H1 (cell line): ENCODE data around the gene PDGFA. TPM values are rescaled to one million over a fixed set of nuclear protein-coding genes. Genes with fewer than 3 reads are reported as not detected.

Experiments
- CTCF ChIA-PET: fragments of 300-600 bp; sonication (Branson Sonifier 250); formaldehyde crosslinking; loops from one replicate; lab custom pipeline; 2021; ENCODE audit not compliant: partially characterized antibody; lab: Charles Lee
- POLR2A ChIA-PET: fragments of 300-600 bp; sonication (Branson Sonifier 250); formaldehyde crosslinking; loops from one replicate; lab custom pipeline; 2021; ENCODE audit warnings: inconsistent platforms; ENCODE audit not compliant: partially characterized antibody; lab: Charles Lee
- DNase-seq, 2 experiments: peaks; one replicate each; pipeline versions ENCODE4 v3.0.0 to v3.0.0-alpha.2; 2010 to 2022; ENCODE audit warnings: low spot score in 2 of 2, low read depth in 1 of 2, mixed read lengths in 1 of 2
- FAIRE-seq: peaks from 2 replicates; lab custom pipeline; 2011; peaks lifted over from hg19 to GRCh38; lab: Jason Lieb, UNC
- H2AFZ ChIP-seq: 2 replicates; pipeline ENCODE4 v1.8.1; 2012; ENCODE audit warnings: low read length, inconsistent platforms
- H2AK5ac ChIP-seq: 2 replicates; pipeline ENCODE4 v1.6.1; 2013; ENCODE audit warnings: low read depth, low read length
- H2BK120ac ChIP-seq: replicated peaks from 2 replicates; pipeline ENCODE3; 2013; ENCODE audit warnings: low read depth, low read length, inconsistent platforms
- H2BK12ac ChIP-seq: 2 replicates; pipeline ENCODE4 v1.6.1; 2013; ENCODE audit warnings: low read depth, low read length
- H2BK15ac ChIP-seq: 2 replicates; pipeline ENCODE4 v1.6.1; 2013; ENCODE audit warnings: low read length
- H2BK20ac ChIP-seq: 2 replicates; pipeline ENCODE4 v1.6.1; 2013; ENCODE audit warnings: low read length
- H2BK5ac ChIP-seq: 2 replicates; pipeline ENCODE4 v1.6.1; 2013; ENCODE audit warnings: low read depth, low read length
- H3K14ac ChIP-seq: 2 replicates; pipeline ENCODE4 v1.6.1; 2013; ENCODE audit warnings: inconsistent platforms; ENCODE audit not compliant: insufficient read length
- H3K18ac ChIP-seq: 2 replicates; pipeline ENCODE4 v1.6.1; 2013; ENCODE audit warnings: low read length; ENCODE audit errors: extremely low read depth
- H3K23ac ChIP-seq: 2 replicates; pipeline ENCODE4 v1.6.1; 2013; ENCODE audit warnings: inconsistent platforms; ENCODE audit not compliant: insufficient read length
- H3K23me2 ChIP-seq: 2 replicates; pipeline ENCODE4 v1.6.1; 2013; ENCODE audit warnings: low read depth, low read length
- H3K27ac ChIP-seq: 2 replicates; pipeline ENCODE4 v1.6.1; 2011; ENCODE audit warnings: low read depth, low read length, inconsistent platforms
- H3K27me3 ChIP-seq, 4 experiments: replicated peaks in 1 of 4; 1 replicate in 1 of 4; 2 replicates in 3 of 4; pipeline versions ENCODE4 v1.6.1 to v1.8.1; 2011 to 2013; ENCODE audit warnings: low read length in 3 of 4, mild to moderate bottlenecking in 3 of 4, inconsistent platforms in 2 of 4, mixed read lengths in 2 of 4, moderate library complexity in 1 of 4; ENCODE audit not compliant: control insufficient read depth in 3 of 4, insufficient read depth in 3 of 4; ENCODE audit errors: extremely low read depth in 1 of 4
- H3K36me3 ChIP-seq, 4 experiments: 2 replicates each; pipeline versions ENCODE4 v1.6.1 to v1.8.1; 2011 to 2013; ENCODE audit warnings: mild to moderate bottlenecking in 4 of 4, low read length in 3 of 4, moderate library complexity in 2 of 4, control low read depth in 1 of 4, inconsistent platforms in 1 of 4; ENCODE audit not compliant: insufficient read depth in 4 of 4, control insufficient read depth in 2 of 4
- H3K4ac ChIP-seq: replicated peaks from 2 replicates; pipeline ENCODE3; 2013; ENCODE audit warnings: low read length, low read depth, mixed read lengths, inconsistent platforms; ENCODE audit not compliant: insufficient read length
- H3K4me1 ChIP-seq, 4 experiments: replicated peaks in 1 of 4; 1 replicate in 1 of 4; 2 replicates in 3 of 4; pipeline versions ENCODE4 v1.6.1 to v1.8.1; 2011 to 2013; ENCODE audit warnings: low read length in 3 of 4, inconsistent platforms in 2 of 4, mixed read lengths in 1 of 4; ENCODE audit not compliant: insufficient read depth in 4 of 4, control insufficient read depth in 3 of 4
- H3K4me2 ChIP-seq, 2 experiments: 2 replicates each; pipeline versions ENCODE4 v1.6.1 to v1.8.1; 2011 to 2013; ENCODE audit warnings: low read depth in 2 of 2, low read length in 2 of 2, control low read depth in 1 of 2, inconsistent platforms in 1 of 2, mild to moderate bottlenecking in 1 of 2; ENCODE audit not compliant: insufficient read depth in 1 of 2
- H3K4me3 ChIP-seq, 4 experiments: fragments of 200-600, 300-600 bp in 1 of 4; sonication (generic), shearing (Covaris generic), sonication (Bioruptor Twin) in 1 of 4; 2 replicates each; pipeline versions ENCODE4 v1.5.1 to v1.8.1; 2011 to 2016; ENCODE audit warnings: low read length in 4 of 4, low read depth in 3 of 4, control low read depth in 2 of 4, inconsistent platforms in 2 of 4, mild to moderate bottlenecking in 2 of 4, mixed read lengths in 1 of 4, moderate library complexity in 1 of 4; ENCODE audit not compliant: insufficient read depth in 2 of 4; ENCODE audit errors: extremely low read depth in 1 of 4
- H3K56ac ChIP-seq: replicated peaks from 2 replicates; pipeline ENCODE3; 2013; ENCODE audit warnings: low read depth, mild to moderate bottlenecking, mixed read lengths, low read length, inconsistent platforms; ENCODE audit not compliant: insufficient read length
- H3K79me1 ChIP-seq: 2 replicates; pipeline ENCODE4 v1.6.1; 2013; ENCODE audit warnings: low read depth, low read length, control low read depth
- H3K79me2 ChIP-seq, 2 experiments: 2 replicates each; pipeline versions ENCODE4 v1.6.1 to v1.8.1; 2012 to 2013; ENCODE audit warnings: low read length in 2 of 2, mild to moderate bottlenecking in 2 of 2, inconsistent platforms in 1 of 2; ENCODE audit not compliant: insufficient read depth in 2 of 2, control insufficient read depth in 1 of 2
- H3K9ac ChIP-seq, 4 experiments: replicated peaks in 1 of 4; 1 replicate in 1 of 4; 2 replicates in 3 of 4; pipeline versions ENCODE4 v1.6.1 to v1.8.1; 2011 to 2013; ENCODE audit warnings: low read depth in 3 of 4, low read length in 3 of 4, control low read depth in 2 of 4, mild to moderate bottlenecking in 2 of 4, moderate library complexity in 2 of 4, inconsistent platforms in 1 of 4; ENCODE audit errors: extremely low read depth in 1 of 4
- H3K9me3 ChIP-seq, 2 experiments: 2 replicates each; pipeline versions ENCODE4 v1.6.1 to v1.8.1; 2012 to 2013; ENCODE audit warnings: mild to moderate bottlenecking in 2 of 2, moderate library complexity in 2 of 2, control low read depth in 1 of 2, inconsistent platforms in 1 of 2, low read depth in 1 of 2, low read length in 1 of 2, mixed read lengths in 1 of 2; ENCODE audit not compliant: insufficient read depth in 2 of 2
- H4K20me1 ChIP-seq, 2 experiments: replicated peaks in 1 of 2; 2 replicates each; pipeline versions ENCODE3 to v1.8.1; 2011 to 2013; ENCODE audit warnings: inconsistent platforms in 2 of 2, low read length in 2 of 2, mild to moderate bottlenecking in 1 of 2; ENCODE audit not compliant: insufficient read depth in 2 of 2, control insufficient read depth in 1 of 2
- H4K5ac ChIP-seq: 2 replicates; pipeline ENCODE4 v1.6.1; 2013; ENCODE audit warnings: low read length, low read depth, mixed read lengths, inconsistent platforms; ENCODE audit not compliant: insufficient read length
- H4K8ac ChIP-seq: 2 replicates; pipeline ENCODE4 v1.8.0; 2013; ENCODE audit warnings: mild to moderate bottlenecking, moderate library complexity, low read length, inconsistent platforms; ENCODE audit not compliant: insufficient read depth; ENCODE audit errors: extremely low read depth
- H4K91ac ChIP-seq: replicated peaks from 2 replicates; pipeline ENCODE3; 2013; ENCODE audit warnings: low read length, mixed read lengths, inconsistent platforms; ENCODE audit not compliant: insufficient read length
- CHD1 ChIP-seq: IDR thresholded peaks from 2 replicates; pipeline ENCODE4 v1.6.1; 2012; ENCODE audit warnings: low read depth, low read length, improper control_type of control experiment
- CTBP2 ChIP-seq: IDR thresholded peaks from 2 replicates; pipeline ENCODE4 v1.7.0; 2011; ENCODE audit warnings: borderline replicate concordance, mild to moderate bottlenecking, moderate library complexity, mixed read lengths, low read length; ENCODE audit not compliant: insufficient read depth, insufficient read length
- GABPA ChIP-seq: IDR thresholded peaks from 2 replicates; pipeline ENCODE4 v1.6.1; 2011; ENCODE audit warnings: mild to moderate bottlenecking, low read length, moderate library complexity, borderline replicate concordance; ENCODE audit not compliant: insufficient read depth
- JUN ChIP-seq: IDR thresholded peaks from 2 replicates; pipeline ENCODE4 v1.6.1; 2011; ENCODE audit warnings: low read depth, mild to moderate bottlenecking, improper control_type of control experiment, low read length
- KDM4A ChIP-seq: IDR thresholded peaks from one replicate; pipeline ENCODE4 v1.7.1; 2012; ENCODE audit warnings: low read depth, mild to moderate bottlenecking, moderate library complexity, low read length, inconsistent platforms; ENCODE audit not compliant: severe bottlenecking
- POLR2A ChIP-seq, 2 experiments: IDR thresholded peaks; 1 replicate in 1 of 2; 2 replicates in 1 of 2; pipeline ENCODE4 v1.6.1; 2011; ENCODE audit warnings: low read depth in 2 of 2, low read length in 2 of 2, mild to moderate bottlenecking in 2 of 2; ENCODE audit errors: control extremely low read depth in 1 of 2
- RBBP5 ChIP-seq: IDR thresholded peaks from 2 replicates; pipeline ENCODE4 v1.7.1; 2012; ENCODE audit warnings: low read depth, mild to moderate bottlenecking, inconsistent platforms, low read length, moderate library complexity, borderline replicate concordance
- RNF2 ChIP-seq: fragments of 200-900, 300-1000 bp; sonication (generic); IDR thresholded peaks from 2 replicates; pipeline ENCODE4 v1.7.1; 2016; ENCODE audit warnings: borderline replicate concordance, low read depth, mild to moderate bottlenecking, antibody characterized with exemption, low read length; ENCODE audit not compliant: poor library complexity, severe bottlenecking; ENCODE audit errors: missing control alignments
- WGBS, 2 experiments: shearing (Covaris generic) in 1 of 2; methylation state at CpG; one replicate each; pipeline versions ENCODE4 v1.1.6 to v1.1.7; 2013 to 2015; ENCODE audit warnings: low lambda C conversion rate in 2 of 2, mixed read lengths in 2 of 2, inconsistent platforms in 1 of 2, low coverage in 1 of 2, missing lambda C conversion rate in 1 of 2; ENCODE audit not compliant: insufficient replicate concordance in 2 of 2, insufficient coverage in 1 of 2, insufficient read length in 1 of 2; ENCODE audit errors: extremely low coverage in 1 of 2, missing lambda C conversion rate in 1 of 2; 5-methylcytosine and 5-hydroxymethylcytosine counted together
- polyA plus RNA-seq, 7 experiments: library from polyadenylated mRNA; depleted of rRNA in 3 of 7; stranded (reverse) in 5 of 7; unstranded in 2 of 7; fragments of >200 nt in 5 of 7; fragments of 200-250 nt in 2 of 7; gene quantifications; 1 replicate in 5 of 7; 2 replicates in 1 of 7; 4 replicates in 1 of 7; pipeline versions ENCODE4 v1.2.1 to v1.2.3, GENCODE V29; 2011 to 2013; ENCODE audit warnings: missing spikeins in 2 of 7, mixed read lengths in 2 of 7
- total RNA-seq: library from RNA; stranded (reverse); fragmentation: NEBNext Ultra II Directional; extraction: Animal tissue kit (Norgen Biotek cat#: 25700); gene quantifications from 2 replicates; pipeline ENCODE4 v1.2.1, GENCODE V29; 2021
- TF ChIP-seq, protein P1 (sequence below): IDR thresholded peaks from 2 replicates; pipeline ENCODE4 v1.6.1; 2012; ENCODE audit warnings: inconsistent platforms
- TF ChIP-seq, protein P2 (sequence below): IDR thresholded peaks from 2 replicates; pipeline ENCODE4 v1.6.1; 2011; ENCODE audit warnings: low read depth, mild to moderate bottlenecking, low read length; ENCODE audit not compliant: insufficient read depth

PDGFA gene
- total and polyA plus RNA-seq, 2 of the 8 experiments (the other 6 are each of a cell fraction or from before 2014, with no cell fraction given): 21.1 to 43.0 TPM

DNA sequence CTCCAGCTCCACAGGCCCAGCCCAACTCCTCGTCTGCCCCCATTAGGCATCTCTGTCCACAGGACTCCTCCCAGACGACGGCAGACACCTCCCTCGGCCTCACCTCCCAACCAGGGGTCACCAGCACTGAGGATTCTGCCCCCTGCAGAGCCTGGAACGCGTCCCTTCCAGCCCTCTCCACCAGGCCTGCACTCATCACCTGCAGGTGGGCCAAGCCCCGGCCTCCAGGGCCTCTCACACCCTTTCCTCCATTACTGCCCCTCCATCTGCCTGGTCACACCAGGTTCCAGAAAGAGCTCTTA is 42.7 kb upstream of the PDGFA start:
- no peak overlapping the region for H2AFZ ChIP-seq
- no peak overlapping the region for H2BK12ac ChIP-seq
- no peak overlapping the region for H3K4ac ChIP-seq
- no peak overlapping the region for H3K27ac ChIP-seq
- H2BK15ac ChIP-seq: no peak overlapping the region
- H3K27me3 ChIP-seq: no peaks in the 10 kb centered on the region
- no peak overlapping the region for H4K91ac ChIP-seq
- H4K20me1 ChIP-seq: peaks cover 3 to 12% of the 10 kb centered on the region in 2 experiments
- no peak overlapping the region for H2BK5ac ChIP-seq
- H3K4me2 ChIP-seq: no peak overlapping the region
- FAIRE-seq: no peak
- peaks cover 2 to 3% of the 10 kb centered on the region in 2 experiments; a peak in 2 of 4 replicates for H3K9me3 ChIP-seq
- 0 out of 2 replicates have a peak, but pooled peaks cover 4% of the 10 kb centered on the region for H3K79me1 ChIP-seq
- CTCF ChIA-PET: interaction anchor here (0.6 kb wide), 1 partner anchor 154 kb away, joined by 3 read pairs; no protein-coding TSS in a partner anchor
- H2BK120ac ChIP-seq: no peak overlapping the region
- H3K23me2 ChIP-seq: peaks cover 10% of the 10 kb centered on the region; the same call in 1 of the 2 replicates
- H3K79me2 ChIP-seq: no peaks in the 10 kb centered on the region; a peak in 1 of 4 replicates
- no peak overlapping the region for H4K8ac ChIP-seq
- no peak overlapping the region for H3K56ac ChIP-seq
- H3K4me3 ChIP-seq: no peak overlapping the region
- H3K9ac ChIP-seq: no peak overlapping the region
- no peak overlapping the region for H2AK5ac ChIP-seq
- no peak overlapping the region for H3K18ac ChIP-seq
- no peak overlapping the region for H3K23ac ChIP-seq
- POLR2A ChIA-PET: interaction anchor here (1.1 kb wide), 1 partner anchor 10 kb away, joined by 5 read pairs; no protein-coding TSS in a partner anchor
- H3K4me1 ChIP-seq: peaks cover 0 to 4% (median under 1%) of the 10 kb centered on the region in 4 experiments; a peak in 1 of 7 replicates
- H2BK20ac ChIP-seq: no peak overlapping the region
- WGBS, 2 experiments: 84% methylated on average over 7 of the region's 7 CpGs; no CpG with 5 or more reads in 1 of the 2 experiments
- no peaks in the 10 kb centered on the region; a peak in 1 of 8 replicates for H3K36me3 ChIP-seq
- no peak overlapping the region for H4K5ac ChIP-seq
- DNase-seq: no peak
- H3K14ac ChIP-seq: no peak overlapping the region
- TF ChIP-seq GABPA: no peak
- TF ChIP-seq JUN: no peak
- TF ChIP-seq CTBP2: no peak
- TF ChIP-seq, protein P1, sequence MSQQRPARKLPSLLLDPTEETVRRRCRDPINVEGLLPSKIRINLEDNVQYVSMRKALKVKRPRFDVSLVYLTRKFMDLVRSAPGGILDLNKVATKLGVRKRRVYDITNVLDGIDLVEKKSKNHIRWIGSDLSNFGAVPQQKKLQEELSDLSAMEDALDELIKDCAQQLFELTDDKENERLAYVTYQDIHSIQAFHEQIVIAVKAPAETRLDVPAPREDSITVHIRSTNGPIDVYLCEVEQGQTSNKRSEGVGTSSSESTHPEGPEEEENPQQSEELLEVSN: no peak
- TF ChIP-seq RBBP5: no peak
- TF ChIP-seq, protein P2, sequence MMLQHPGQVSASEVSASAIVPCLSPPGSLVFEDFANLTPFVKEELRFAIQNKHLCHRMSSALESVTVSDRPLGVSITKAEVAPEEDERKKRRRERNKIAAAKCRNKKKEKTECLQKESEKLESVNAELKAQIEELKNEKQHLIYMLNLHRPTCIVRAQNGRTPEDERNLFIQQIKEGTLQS: no peak
- no peak for TF ChIP-seq KDM4A
- TF ChIP-seq RNF2: no peak
- no peak for TF ChIP-seq CHD1
- no peak for TF ChIP-seq POLR2A (IDR thresholded peaks at IDR 0.05; ENCODE audit: control extremely low read depth in 1 of 2, low read depth in 2 of 2, low read length in 2 of 2)
